DMS 273 treated with DMSO at 0.1 percent for 48 hours (cell line): ENCODE measurements around the gene AEN.

ENCODE experiments used
- DNase-seq: peaks from one replicate; lab custom pipeline; 2025; lab: John Stamatoyannopoulos, UW

AEN gene

DNA sequence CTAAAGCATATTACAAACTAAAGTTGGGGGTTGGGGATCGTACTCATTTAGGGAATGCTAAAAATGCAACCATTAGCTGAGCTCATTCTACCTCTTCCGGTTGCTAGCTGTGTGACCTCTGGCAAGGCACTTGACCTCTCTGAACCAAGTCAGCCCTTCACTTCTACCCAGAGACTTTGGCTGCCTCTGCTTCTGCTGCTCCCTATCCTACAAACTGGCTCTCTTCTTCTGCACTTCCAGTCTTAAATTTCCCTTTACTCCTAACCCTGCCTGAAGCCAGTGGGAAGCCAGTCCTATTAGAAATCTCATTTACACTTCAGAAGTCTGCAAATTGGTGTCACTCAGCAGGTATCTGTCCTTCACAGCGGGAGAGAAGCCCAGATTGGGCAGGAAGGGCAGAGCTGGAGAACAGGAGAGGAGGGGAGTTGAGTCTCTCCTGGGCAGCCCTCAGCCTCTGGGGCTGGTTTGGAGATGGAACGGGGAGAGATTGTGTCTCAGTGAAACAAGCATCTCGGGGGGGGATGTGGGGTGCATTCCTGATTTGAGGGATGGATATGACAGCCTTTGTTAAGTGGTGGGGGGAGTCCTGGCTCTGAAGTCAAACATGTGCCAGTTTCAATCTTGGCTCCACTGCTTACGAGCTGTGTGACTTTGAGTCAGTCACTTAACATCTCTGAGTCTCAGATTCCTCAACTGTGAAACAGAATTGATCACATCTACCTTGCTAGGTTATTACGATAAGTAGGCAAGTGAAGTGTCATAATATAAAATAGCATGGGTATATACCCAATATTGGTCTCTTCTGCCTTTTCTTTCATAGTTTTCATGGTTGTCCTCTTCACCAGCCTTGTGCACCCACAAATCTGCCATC lies 7.8 kb upstream of the AEN start:
- DNase-seq = no peak

DNA sequence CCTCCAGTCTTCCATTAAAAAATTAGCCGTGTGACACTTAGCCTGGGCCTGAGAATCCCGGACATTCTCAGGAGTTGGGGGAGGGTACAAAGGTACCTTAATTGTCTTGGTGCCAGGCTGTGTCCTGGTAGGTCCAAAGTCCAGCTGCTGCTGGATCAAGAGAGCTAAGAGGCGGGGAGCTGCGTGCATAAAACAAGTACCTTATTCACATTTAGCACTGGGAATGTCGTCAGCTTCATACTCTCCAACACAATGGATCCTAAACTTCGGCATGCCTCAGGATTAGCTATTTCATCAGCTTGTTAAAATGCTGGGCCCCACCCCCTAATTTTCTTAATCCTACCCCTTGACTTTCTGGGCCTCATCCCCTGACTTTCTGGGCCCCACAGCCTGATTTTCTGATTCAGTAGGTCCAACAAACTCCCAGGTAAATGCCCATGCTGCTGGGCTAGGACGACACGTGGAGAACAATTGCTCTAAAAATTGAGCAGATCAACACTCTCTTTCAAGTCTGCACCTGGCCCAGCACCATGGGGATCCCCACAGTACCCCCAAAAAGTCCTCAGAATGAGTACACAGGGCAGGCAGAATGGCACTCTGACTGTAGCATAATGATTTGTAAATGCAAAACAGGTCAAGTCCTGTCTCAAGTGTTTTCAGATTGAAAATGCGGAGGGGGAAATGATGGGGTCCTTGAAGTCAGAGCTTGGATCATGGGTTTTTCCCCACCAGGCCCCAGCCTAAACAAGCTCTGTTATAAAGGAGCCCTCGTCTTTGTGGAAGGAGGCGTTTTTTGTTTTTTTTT lies 5.6 kb upstream of the AEN start:
- no peak for DNase-seq

DNA sequence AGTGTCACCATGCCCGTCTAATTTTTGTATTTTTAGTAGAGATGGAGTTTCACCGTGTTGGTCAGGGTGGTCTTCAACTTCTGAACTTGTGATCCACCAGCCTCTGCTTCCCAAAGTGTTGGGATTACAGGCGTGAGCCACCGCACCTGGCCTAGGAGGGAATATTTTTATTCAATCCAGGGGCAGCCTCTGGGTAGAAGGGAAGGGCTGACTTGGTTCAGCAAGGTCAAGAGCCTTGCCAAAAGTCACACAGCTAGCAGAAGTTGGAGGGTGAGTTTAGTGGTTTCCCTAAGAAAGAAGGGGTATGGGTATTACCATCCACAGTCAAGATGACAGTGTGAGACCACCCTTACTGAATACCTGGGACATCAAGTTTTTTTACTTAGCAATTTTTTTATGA lies 4.9 kb upstream of the AEN start:
- DNase-seq = no peak

DNA sequence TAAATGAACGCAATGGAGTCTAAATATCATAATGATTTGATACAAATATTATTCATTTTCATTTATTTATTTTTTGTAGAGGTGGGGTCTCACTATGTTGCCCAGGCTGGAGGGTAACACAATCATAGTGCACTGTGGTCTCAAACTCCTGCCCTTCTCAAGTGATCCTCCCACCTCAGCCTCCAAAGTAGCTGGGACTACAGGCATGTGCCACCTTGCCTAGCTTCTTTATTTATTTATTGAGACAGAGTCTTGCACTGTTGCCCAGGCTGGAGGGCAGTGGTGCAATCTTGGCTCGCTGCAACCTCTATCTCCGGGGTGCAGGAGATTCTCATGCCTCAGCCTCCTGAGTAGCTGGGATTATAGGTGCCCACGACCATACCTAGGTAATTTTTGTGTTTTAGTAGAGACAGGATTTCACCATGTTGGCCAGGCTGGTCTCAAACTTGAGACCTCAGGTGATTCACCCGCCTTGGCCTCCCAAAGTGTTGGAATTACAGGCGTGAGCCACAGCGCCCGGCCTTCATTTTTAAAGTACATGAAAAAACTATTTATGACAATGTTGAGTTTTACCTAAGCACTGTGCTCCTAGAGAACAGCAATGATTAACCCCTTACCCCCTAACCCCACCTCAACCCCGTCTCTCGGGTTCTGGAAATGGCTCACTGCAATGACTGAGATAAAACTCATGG lies 4.0 kb upstream of the AEN start:
- no peak for DNase-seq

DNA sequence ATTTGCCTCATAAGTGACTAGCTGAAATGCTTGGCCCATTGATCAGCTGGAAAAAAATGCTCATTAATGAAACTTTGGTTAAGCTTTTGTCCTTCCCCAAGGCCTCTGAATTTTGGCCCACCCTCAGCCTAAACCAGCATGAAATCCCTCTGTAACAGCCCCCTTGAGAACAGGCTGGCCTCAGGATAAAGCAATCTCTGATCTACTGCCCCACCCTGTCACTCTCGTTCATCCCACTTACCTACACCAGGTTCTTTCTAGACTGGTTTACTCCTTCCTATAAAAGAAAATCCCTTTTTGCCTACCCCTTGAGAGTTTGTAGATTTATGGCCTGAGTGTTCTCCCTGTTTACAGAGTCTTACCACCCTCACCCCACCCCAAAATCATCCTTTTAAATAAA lies 3.4 kb upstream of the AEN start:
- no peak for DNase-seq

DNA sequence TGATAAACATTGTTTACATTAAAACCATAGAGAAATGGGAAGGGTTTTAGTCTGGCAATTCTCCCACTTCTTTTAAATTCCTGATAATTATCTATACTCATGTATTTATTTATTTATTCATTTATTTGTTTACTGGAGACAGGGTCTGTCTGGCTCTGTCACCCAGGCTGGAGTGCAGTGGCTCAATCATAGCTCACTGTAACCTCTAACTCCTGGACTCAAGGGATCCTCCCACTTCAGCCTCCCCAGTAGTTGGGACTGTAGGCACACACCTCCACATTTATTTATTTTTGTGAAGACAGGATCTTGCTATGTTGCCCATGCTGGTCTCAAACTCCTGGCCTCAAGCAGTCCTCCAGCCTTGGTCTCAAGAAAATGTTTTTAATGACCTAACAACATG lies 2.5 kb upstream of the AEN start:
- no peak for DNase-seq

DNA sequence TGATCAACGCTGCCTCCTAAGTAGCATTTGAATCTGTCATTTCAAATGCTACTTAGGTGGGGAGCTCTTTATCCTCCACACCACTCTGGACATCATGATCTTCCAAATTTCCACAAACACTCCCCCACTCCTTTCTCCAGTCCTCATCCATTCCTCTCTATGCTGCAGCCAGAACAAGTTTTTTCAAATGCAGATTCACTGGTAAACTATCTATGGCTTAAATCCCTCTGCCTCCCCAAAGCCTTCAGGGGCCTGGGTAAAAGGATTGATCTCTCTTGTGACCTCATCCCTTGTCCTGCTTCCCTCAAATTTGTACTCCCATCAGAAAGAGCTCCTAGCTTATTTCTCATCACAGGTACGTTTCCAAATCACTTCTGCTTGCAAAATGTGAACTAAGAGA lies 1.3 kb upstream of the AEN start:
- DNase-seq = no peak

DNA sequence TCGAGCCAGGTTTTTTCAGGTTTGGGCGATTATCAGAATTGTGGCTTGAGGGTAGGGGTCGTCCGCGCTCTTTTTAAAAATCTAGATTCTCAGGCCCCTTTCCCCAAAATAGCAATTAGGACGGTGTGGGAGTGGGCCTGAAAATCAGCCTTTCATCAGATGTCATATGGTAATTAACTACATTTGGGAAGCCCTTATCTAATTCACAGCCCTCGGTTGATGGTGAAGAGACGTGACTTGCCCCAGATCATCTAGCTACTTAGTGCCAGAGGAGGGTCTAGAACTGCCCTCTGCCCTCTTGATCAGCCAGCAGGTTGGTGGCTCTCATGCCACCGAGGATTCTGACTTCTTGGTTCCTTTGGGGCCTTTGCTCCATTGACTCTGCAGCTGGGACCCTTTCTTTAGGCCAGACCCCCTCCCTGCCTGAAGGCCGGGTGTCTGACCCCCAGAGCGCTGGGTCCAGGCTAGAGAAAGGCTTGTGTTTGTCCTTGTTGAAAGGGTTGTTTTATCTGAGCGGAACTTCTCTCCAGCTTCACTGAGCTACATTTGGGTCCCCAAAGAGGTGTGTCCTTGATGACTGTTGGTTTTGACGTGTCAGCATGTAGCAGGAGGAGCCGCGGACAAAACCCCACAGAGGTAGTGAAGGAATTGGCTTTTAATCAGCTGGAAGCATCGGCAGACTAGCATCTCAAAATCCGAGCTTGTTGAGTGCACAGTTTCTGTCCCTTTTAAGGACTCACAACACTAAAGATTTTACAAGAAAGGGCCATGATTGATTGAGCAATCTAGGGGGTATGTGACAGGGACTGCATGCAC lies 857 bp downstream of the AEN start:
- no peak for DNase-seq

DNA sequence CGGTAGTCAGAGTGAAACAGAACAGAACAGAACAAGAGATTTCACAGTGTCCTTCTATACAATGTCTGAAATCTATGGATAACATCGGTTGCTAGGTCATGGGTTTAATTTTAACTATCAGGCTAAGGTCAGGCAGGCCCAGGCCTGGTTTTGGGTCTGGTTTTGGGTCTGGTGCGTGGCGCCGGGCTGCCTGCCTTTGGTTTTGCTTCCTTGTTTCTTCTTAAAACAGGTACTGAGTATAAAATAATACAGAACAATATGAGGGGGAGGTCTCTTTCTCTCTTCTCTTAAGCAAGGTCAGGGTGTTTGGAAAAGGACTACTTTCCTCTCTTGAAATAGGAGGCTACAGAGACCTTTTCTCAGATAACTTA lies 1.4 kb downstream of the AEN start:
- DNase-seq = no peak

DNA sequence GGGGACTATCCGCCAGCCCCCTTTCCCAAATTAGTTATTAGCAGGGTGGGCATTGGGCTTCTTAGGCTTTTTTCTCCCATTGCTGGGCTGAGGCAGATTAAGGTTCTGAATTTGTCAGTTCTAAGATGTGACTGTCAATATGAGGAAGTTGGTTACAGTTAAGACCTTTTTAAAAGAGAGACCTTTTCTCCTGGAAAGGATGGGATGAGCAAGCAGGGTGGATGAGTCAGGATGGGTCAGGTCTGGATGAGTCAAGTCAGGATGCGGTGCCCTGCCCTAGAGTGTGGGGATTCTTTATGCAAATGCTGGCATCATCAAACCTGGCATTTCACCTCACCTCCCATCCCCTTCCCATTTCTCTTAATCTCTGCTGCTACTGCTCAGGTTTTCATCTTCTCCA lies 1.9 kb downstream of the AEN start:
- no peak for DNase-seq

DNA sequence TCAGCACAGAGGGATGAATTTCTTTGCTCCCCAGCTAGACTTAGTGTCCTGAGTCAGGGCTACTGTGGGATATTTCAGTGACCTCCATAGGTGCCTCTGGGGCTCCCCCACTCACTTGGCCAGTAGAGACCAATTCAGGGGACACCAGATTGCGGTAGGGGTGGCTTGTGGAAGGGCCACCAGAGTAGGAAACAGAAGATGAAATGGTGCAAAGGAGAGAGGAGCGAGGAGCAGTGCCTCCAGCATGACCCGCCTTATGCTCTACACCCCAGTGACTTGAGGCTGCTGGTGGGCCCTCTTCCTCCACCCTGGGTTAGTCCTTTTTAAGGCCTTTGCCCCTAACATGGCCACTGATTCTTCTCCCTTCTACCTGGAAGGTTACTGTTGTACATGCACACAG lies 2.5 kb downstream of the AEN start:
- DNase-seq = no peak

DNA sequence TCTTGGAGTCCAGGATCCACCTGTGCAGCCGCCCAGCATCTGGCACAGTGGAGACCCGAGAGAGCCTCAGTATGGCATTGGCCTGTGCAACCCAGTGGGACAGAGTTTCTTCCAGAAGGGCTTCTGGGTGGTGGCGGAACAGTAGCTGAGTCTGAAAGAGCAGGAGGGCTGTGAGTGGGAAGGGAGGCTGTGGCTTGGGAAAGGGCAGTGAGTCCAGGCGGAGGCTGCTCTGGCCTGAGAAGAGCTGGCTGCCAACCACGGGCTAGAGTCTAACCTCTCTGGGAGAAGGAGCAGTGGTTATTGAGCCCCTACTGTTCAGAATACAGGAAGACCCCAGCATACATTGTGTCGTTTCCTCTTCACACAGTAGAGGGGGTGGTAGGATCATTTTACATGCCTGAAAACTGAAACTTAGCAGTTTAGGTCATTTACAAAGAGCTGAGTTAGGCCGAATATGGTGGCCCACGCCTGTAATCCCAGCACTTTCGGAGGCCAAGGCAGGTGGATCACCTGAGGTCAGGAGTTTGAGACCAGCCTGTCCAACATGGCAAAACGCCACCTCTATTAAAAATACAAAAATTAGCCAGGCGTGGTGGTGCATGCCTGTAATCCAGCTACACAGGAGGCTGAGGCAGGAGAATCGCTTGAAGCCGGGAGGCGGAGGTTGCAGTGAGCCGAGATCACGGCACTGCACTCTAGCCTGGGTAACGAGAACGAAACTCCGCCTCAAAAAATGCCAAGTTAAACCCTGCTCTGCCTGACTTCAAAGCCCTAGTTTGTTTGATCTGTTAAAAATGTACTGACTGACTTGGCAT lies 3.2 kb downstream of the AEN start:
- no peak for DNase-seq

DNA sequence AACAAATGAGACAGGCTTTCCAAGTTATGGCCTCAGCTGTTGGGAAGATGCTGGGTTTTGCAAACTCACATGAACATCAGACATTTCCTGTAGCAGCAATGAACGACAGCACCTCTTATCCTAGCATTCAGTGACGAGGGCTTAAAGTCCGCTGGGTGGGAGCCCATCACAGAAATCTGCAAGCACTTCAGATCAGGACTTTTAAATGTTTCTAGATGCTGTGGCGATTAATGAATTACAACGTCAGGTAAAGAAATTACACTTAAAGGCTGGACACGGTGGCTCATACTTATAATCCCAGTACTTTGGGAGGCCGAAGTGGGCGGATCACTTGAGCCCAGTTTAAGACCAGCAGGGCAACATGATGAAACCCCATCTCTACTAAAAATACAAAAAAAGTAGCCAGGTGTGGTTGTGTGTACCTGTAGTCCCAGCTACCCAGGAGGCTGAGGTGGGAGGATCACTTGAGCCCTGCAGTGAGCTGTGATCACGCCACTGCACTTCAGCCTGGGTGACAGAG lies 3.9 kb downstream of the AEN start:
- DNase-seq = no peak

DNA sequence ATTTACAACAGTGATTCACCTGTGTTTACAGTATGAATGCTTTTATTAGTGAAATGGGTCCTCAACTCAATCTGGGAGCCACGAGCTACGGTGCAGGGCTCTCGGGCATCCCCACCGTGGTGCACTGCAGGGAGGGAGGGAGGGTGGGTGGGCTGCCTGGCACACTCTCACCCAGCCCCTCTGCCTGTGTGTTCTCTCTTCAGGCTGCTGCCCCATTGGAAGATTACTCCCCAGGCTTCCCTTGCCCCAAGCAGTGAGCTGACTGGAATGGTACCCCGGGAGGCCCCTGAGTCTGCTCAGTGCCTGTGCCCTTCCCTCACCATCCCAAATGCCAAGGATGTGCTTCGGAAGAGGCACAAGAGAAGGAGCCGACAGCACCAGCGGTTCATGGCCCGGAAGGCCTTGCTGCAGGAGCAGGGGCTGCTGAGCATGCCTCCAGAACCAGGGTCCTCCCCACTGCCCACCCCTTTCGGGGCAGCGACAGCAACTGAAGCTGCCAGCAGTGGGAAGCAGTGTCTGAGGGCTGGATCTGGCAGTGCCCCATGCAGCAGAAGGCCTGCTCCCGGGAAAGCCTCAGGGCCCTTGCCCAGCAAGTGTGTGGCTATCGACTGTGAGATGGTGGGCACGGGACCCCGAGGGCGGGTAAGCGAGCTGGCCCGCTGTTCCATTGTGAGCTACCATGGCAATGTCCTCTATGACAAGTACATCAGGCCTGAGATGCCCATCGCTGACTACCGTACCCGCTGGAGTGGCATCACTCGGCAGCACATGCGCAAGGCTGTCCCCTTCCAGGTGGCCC lies 5.0 kb downstream of the AEN start:
- DNase-seq = no peak

DNA sequence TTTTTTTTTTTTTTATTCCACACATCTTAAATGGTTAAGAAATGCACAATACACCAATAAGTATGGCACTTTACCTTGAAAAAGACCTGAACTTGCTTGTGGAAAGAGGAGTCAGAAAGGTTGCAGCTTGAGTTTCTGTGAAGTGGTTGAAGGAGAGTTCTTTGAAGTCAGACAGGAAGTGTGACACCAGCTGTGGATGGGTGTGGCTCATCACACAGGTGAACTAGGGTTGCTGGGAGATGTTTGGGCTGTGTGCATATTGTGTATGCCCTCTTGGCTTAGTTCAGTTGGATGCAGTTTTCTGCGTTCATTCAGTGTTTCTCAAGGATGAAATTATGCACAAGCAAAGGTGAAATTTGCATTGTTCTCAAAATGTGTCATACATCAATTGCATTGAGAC lies 6.3 kb downstream of the AEN start:
- no peak for DNase-seq

DNA sequence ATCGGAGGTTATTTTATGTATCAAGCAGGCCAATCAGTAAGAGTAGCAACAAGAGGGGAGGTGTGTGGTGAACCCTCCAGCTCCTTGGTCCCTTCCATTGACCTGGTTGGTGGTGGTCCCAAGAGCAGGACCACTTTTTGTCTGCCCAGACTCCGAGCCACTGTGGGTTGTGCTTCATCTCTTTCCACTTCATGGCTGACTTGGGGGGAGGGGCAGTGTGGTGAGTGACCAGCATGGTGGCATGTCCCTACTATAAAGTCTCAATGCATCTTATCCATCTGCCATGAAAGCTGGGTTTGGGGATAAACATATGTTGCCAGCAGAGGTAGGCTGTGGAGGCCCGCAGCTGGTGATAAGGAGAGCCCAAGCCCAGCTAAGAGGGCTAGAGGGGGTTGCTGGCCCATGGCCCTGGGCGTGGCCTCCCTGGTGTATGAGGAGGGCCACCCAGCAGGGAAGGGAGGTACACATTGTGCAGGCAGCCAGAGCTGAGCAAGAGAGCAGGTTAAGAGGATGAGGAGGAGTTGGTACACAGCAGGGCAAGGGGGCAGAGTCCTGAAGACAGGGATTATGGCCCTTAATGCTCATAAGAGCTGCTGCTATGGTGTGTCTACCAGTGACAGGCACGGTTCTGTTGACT lies 7.0 kb downstream of the AEN start:
- no peak for DNase-seq

DNA sequence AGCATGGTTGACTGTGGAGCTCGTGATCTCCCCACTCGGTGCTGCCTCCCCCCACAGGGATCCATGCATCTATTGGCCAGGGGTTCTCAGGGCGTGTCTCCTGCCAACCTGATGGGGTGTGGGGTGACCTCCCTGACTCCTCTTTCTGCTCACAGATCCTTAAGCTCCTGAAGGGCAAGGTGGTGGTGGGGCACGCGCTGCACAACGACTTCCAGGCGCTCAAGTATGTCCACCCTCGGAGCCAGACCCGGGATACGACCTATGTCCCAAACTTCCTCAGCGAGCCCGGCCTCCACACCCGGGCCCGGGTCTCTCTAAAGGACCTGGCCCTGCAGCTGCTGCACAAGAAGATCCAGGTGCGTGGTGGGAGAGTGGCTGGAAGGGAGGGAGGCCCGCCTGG lies 7.9 kb downstream of the AEN start:
- no peak for DNase-seq

DNA sequence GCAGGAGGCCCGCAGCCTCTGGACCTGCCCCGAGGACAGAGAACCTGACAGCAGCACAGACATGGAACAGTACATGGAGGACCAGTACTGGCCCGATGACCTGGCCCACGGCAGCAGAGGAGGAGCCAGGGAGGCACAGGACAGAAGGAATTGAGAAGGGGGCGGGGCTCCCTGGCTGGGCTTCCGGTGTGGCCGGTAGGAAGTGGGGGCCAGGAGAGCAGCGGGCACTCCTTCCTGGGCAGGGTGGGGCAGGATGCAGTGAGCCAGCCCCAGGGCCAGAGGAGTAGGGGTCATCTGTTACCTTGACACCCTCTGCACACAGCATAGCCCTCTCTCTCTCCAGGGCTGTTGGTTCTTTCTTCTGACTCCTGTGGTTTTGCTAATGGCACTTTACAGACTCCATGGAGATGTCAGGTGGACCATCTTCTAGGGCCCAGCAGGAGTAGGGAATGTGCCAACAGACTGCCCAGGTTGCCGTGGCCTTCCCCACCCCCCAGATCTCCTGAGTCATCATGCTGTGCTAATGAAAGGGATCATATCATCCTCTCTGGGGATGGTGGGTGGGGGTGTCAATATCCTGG lies 9.1 kb downstream of the AEN start:
- no peak for DNase-seq

DNA sequence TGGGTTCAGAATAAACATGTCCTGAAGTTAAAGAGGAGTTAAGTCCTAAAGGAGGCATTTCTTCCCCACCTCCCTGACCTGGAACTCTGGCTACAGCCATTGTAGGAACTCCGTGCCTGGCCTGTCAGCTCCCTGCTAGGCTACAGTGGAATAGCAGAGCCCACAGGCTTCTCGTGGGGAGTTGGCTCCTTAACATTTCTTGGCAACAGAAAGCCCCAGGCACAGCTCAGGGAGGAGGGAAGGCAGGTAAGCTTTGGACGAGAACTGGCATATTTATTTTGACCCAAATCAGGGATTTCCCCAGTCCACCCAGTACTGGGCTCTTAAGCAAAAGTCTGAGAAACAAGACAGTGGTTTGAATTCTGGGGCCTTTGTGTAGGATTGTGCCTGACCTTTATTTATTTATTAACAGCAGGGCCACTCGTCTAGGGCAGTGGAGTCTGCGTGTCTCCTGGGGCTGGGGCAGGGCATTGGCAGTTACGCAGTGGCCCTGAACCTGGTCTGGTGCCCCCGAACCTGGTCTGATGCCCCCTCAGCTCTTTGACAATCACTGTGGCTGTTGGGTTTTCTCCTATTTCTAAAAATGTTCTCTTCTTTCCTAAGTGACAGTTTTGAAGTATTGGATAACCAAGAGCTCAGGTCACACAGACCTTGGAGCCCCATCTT lies 9.8 kb downstream of the AEN start:
- DNase-seq = no peak
